DMS53 (cell line): ENCODE results near the gene SDC3.
A peak's percentile ranks its signal among the peaks of the same experiment; 100 is the strongest.

Experiments used
- DNase-seq: peaks from one replicate; lab custom pipeline; 2025; lab: John Stamatoyannopoulos, UW

Gene SDC3

DNA sequence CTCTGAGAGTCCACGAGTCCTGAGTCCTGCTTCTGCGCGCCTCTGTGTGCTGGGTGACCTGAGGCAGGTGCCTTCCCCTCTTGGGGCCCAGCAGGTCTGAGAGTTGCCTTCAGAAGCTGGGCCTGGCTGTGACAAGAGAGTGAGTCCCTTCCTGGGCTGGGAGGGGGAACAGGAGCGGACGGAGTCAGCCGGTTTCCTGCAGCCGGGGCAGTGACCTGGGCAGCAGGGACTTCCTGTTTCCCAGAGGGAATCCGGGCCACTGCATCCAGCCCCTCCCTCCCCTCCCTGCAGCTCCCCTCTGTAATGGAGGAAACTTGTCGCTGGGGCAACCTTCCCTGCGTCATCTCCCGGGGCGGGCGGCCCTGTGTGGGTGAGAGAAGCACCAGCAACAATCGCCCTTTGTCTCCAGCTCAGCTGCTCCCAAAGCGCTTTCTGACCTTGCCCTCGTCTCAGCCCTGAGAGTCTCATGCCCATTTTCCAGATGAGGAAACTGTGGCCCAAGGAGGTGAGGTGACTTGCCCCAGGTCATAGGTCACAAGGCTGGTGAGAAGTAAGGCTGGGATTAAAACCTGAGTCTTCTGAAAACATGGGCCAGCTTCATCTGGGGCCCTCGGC is 61.1 kb downstream of the SDC3 start:
- peak; percentile 82 for DNase-seq

- no peak for DNase-seq
These were observed 62.0 kb downstream of the SDC3 start for GRCh38 chr1:30846587-30846986.

GRCh38 chr1:30845904-30846290 is 62.7 kb downstream of the SDC3 start:
- DNase-seq, result peak; percentile 39

GRCh38 chr1:30845237-30845903 is 63.2 kb downstream of the SDC3 start:
- DNase-seq, result no peak

DNA sequence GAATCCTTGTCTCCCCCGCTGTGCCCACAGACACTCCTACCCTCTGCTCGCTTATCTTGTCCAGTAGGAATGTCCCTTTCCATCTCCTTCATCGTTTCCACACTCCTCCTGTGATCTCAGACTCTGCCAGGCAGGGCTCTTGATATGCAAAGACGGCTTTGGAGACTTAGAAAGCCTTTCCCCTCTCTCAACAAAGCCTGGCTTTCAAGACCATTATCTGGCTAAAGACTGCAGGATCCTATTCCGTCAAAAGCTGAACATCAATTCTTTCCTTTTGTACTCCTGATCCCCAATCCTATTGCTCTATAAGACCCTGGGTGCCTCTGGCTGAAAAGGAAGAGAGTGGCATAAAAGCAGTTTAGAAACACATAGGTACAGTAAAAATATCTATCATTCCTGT is 63.9 kb downstream of the SDC3 start:
- DNase-seq, result no peak

GRCh38 chr1:30842697-30843354 is 65.7 kb downstream of the SDC3 start:
- no peak for DNase-seq

DNA sequence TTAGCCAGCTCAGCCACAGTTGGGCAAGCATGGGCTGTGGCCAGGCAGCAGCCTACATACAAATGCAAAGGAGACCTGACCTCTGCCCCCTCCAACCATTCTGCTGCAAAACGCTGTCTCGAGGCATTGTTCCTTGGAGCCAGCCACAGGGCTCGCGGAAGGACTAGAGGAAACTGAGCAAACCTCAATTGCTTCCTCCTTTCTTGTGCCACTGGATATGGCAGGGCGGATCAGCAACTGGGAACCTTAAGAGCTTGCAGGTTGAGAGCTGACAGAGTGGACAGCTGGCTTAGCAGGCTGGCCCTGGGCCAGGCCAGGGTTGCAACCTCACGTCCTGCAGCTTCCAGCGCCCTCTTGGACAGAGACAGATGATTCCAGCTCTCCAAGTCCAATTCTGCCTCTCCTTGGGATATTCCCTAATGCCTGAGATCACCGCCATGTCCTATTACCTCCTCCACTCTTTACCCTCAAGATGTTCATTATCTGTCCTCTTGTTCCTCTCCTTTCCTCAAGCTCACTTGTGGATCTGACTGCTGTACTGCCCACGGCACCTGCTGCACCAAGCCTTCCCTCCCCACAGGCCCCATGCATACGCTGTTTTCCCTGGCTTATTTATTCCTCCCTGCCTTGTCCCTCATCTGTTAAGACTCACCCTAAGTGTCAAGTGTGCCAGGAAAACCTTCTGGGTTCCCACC is 67.5 kb downstream of the SDC3 start:
- peak; percentile 79 for DNase-seq

DNA sequence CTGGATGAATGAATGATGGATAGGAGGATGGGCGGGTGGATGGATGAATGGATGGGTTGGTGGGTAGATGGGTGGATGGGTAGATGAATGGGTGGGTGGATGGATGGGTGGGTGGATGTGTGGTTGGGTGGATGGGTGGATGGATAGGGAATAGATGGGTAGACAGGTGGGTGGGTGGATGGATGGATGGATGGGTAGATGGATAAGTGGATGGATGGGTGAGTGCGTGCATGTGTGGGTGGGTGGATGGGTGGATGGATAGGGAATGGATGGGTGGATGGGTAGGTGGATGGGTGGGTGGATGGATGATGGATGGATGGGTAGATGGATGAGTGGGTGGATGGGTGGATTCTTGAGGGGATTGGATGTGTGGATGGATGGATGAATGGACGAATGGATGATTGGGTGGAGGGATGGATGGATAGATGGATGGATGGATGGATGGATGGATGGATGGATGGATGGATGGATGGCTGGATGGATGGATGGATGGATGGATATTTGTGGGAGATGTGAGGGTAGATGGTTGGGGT is 68.7 kb downstream of the SDC3 start:
- no peak for DNase-seq

DNA sequence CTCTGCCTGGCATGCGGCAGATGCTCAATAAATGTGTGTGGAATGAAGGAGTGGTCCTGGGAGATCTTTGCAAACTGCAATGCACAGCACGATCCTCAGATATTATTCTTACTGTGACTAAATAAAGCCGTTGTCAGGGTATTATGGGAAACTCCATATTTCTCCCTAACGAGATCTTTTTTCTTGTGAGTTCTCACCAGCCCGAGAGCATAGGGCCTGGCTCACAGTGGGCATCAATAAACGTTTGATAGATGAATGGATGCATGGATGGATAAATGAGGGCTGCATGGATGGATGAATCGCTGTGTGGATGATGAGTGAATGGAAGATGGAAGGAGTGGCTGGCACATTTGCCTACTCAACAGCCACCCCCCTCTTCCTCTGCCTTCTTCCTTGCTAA is 69.6 kb downstream of the SDC3 start:
- DNase-seq, result no peak

- DNase-seq, result no peak
These were observed 70.9 kb downstream of the SDC3 start for GRCh38 chr1:30837653-30838052.

- DNase-seq, result peak; percentile 74
These were observed 74.3 kb downstream of the SDC3 start for GRCh38 chr1:30834253-30834652.

DNA sequence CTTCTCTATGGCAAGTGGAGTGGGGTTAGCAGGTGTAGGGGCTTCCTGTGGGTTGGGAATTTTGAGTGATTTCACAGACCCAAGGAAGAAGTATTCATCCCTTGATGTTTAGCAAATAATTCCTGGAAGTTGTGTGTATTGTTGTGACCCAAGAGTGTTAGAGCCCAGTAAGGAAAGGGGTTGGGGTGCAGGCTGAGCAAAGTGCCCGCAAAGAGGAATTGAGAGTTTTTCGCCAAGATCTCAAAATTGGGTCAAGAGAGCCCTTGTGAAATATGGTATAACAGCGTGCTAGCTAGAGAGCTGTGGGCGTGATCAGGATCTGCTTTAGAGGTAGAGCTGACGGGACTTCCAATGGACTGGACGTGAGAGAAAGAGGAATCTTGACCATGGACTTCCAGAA is 78.0 kb downstream of the SDC3 start:
- DNase-seq, result no peak

GRCh38 chr1:30829889-30830288 is 78.7 kb downstream of the SDC3 start:
- DNase-seq, result no peak

GRCh38 chr1:30824736-30825429 is 83.7 kb downstream of the SDC3 start:
- DNase-seq, result peak; percentile 71

DNA sequence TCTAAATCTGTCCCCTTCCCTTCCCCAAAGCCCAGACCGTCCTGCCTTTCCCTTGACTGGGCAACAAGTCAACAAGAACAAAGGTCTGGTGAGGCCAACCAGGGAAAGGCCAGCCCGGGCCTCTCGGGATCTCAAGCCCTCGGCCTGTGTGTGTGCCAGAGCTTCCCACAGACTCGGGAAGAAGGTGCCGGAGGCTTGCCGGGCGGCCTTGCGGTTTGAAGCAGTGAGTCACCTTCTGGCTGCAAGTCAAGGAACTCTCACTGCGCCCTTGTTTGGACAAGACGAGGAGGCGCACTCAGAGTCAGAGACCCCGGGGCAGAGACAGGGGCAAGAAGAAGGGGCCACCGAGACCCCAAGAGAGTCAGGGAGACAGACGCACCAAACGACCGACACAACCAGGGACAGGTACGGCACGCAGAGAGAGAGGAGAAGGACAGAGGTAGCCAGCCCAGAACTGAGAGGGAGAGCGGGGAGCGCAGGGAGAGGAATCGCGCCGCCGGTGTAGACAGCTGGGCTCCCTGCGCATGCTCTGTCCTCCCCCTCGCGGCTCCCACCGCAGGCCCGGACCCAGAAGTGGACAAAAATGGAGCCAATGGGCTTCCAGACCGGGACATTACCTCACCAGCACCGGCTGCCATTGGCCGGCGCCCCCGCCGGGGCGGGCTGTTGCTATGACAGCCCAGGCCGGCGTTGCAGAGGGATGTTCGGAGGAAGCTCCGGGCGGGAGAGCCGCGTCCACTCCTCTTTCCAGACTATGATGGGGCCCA is 84.4 kb downstream of the SDC3 start:
- DNase-seq, result peak; percentile 99

- DNase-seq, result no peak
These were observed 85.0 kb downstream of the SDC3 start for GRCh38 chr1:30823627-30823968.

DNA sequence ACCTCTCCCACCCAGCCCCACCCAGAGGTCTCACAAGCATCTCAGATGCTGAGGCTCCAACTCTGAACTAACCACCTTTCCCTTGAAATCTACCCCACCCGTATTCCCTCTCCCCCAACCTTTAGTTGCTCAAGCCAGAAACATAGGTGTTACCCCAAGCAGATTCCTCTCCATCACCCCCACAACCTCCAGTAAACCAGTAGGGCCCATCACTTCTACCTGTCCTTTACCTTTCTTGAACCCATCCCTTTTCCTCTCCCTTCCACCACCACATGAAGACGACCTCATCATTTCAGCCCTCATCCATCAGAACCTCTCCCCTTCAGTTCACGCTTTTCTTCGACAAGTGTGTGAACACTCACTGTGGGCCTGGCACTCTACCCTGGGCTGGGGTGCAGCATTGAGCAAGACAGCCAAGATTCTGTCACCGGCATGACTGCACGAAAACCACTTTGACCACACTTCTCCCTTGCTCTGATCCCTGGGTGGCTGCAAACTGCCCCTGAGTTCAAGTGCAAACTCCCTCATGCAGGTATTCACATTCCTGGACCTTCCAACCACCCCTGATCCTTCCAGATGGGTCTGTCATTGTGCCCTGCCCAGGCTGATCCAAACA is 85.5 kb downstream of the SDC3 start:
- no peak for DNase-seq

GRCh38 chr1:30822006-30822405 is 86.6 kb downstream of the SDC3 start:
- DNase-seq, result no peak

- no peak for DNase-seq
These were observed 88.3 kb downstream of the SDC3 start for GRCh38 chr1:30820299-30820698.
